Stimulated activated CD4-positive, alpha-beta T cell treated with anti-CD3 and anti-CD28 coated beads, Interleukin-4, amount 100 ng/mL, for 1 hour (primary cell): ENCODE measurements around the gene CACNA2D1.
"Not testable (repeated sequence)": the region's sequence is repeated elsewhere in the genome, so short reads cannot be mapped to it uniquely, and the experiment has no call there.

Experiments used
- DNase-seq: peaks from one replicate; pipeline ENCODE4 v3.0.0-alpha.2; 2020

Gene CACNA2D1

GRCh38 chr7:82156893-82157292 lies 286.7 kb downstream of the CACNA2D1 start:
- no peak for DNase-seq

GRCh38 chr7:82156168-82156567 lies 287.4 kb downstream of the CACNA2D1 start:
- DNase-seq: no peak

GRCh38 chr7:82154728-82155127 lies 288.8 kb downstream of the CACNA2D1 start:
- no peak for DNase-seq

GRCh38 chr7:82153776-82154175 lies 289.8 kb downstream of the CACNA2D1 start:
- no peak for DNase-seq

- DNase-seq: no peak
Measured at GRCh38 chr7:82152858-82153257, 290.7 kb downstream of the CACNA2D1 start.

- no peak for DNase-seq
Measured at GRCh38 chr7:82146491-82146890, 297.1 kb downstream of the CACNA2D1 start.

GRCh38 chr7:82142263-82142864 lies 301.2 kb downstream of the CACNA2D1 start:
- no peak for DNase-seq

- DNase-seq: no peak
Measured at GRCh38 chr7:82141427-82141826, 302.1 kb downstream of the CACNA2D1 start.

GRCh38 chr7:82140608-82141007 lies 303.0 kb downstream of the CACNA2D1 start:
- DNase-seq: not testable (repeated sequence)

GRCh38 chr7:82131215-82131614 lies 312.4 kb downstream of the CACNA2D1 start:
- DNase-seq: no peak

- DNase-seq: no peak
Measured at GRCh38 chr7:82129091-82129490, 314.5 kb downstream of the CACNA2D1 start.

- no peak for DNase-seq
Measured at GRCh38 chr7:82128546-82128945, 315.0 kb downstream of the CACNA2D1 start.

- no peak for DNase-seq
Measured at GRCh38 chr7:82126576-82126975, 317.0 kb downstream of the CACNA2D1 start.

- DNase-seq: no peak
Measured at GRCh38 chr7:82124445-82124844, 319.1 kb downstream of the CACNA2D1 start.

GRCh38 chr7:82122275-82122674 lies 321.3 kb downstream of the CACNA2D1 start:
- no peak for DNase-seq

GRCh38 chr7:82114237-82114636 lies 329.3 kb downstream of the CACNA2D1 start:
- DNase-seq: no peak

GRCh38 chr7:82110146-82110840 lies 333.3 kb downstream of the CACNA2D1 start:
- DNase-seq: no peak

GRCh38 chr7:82109288-82109687 lies 334.3 kb downstream of the CACNA2D1 start:
- no peak for DNase-seq

- DNase-seq: no peak
Measured at GRCh38 chr7:82106201-82106600, 337.4 kb downstream of the CACNA2D1 start.

GRCh38 chr7:82105463-82105862 lies 338.1 kb downstream of the CACNA2D1 start:
- no peak for DNase-seq

- DNase-seq: no peak
Measured at GRCh38 chr7:82098414-82098813, 345.2 kb downstream of the CACNA2D1 start.

- DNase-seq: no peak
Measured at GRCh38 chr7:82091126-82091684, 352.4 kb downstream of the CACNA2D1 start.

GRCh38 chr7:82087099-82087498 lies 356.5 kb downstream of the CACNA2D1 start:
- no peak for DNase-seq

- no peak for DNase-seq
Measured at GRCh38 chr7:82085116-82085515, 358.5 kb downstream of the CACNA2D1 start.
